Measurements from ENCODE around the gene SMPD2. TPM values are rescaled to one million over a fixed set of nuclear protein-coding genes. Genes with fewer than 3 reads are reported as not detected.

SMPD2 gene
- total and polyA plus RNA-seq, 4 donors, result 4.9 to 16.4 (median 8.3) TPM

GRCh38 chr6:109490713-109491112 is 50.2 kb downstream of the SMPD2 start:
- Histone ChIP-seq H3K4me1 (ENCODE audit: control insufficient read depth, insufficient read depth, low read length) (no peaks in the 10 kb centered on the region), H3K4me3 (ENCODE audit: low read depth, low read length) (no peak overlapping the region), H3K9me3 (ENCODE audit: control insufficient read depth, insufficient read depth, low read length) (no peaks in the 10 kb centered on the region), H3K27ac (ENCODE audit: low read depth, low read length) (no peak overlapping the region), H3K27me3 (ENCODE audit: control insufficient read depth, insufficient read depth, low read length) (no peaks in the 10 kb centered on the region), H3K36me3 (ENCODE audit: control insufficient read depth, insufficient read depth, low read length) (no peaks in the 10 kb centered on the region)
- WGBS (ENCODE audit: insufficient coverage), result no CpG with 5 or more reads among the region's 2 CpGs
- no peak for DNase-seq (ENCODE audit: low read depth in 4 of 6, low spot score in 6 of 6)

GRCh38 chr6:109491207-109491938 is 50.8 kb downstream of the SMPD2 start:
- Histone ChIP-seq H3K4me1 (ENCODE audit: control insufficient read depth, insufficient read depth, low read length) (no peaks in the 10 kb centered on the region), H3K36me3 (ENCODE audit: control insufficient read depth, insufficient read depth, low read length) (no peaks in the 10 kb centered on the region), H3K27me3 (ENCODE audit: control insufficient read depth, insufficient read depth, low read length) (no peaks in the 10 kb centered on the region), H3K4me3 (ENCODE audit: low read depth, low read length) (no peak overlapping the region), H3K9me3 (ENCODE audit: control insufficient read depth, insufficient read depth, low read length) (no peaks in the 10 kb centered on the region), H3K27ac (ENCODE audit: low read depth, low read length) (no peak overlapping the region)
- no CpG with 5 or more reads among the region's 5 CpGs for WGBS (ENCODE audit: insufficient coverage)
- no peak for DNase-seq (ENCODE audit: low read depth in 4 of 6, low spot score in 6 of 6)

Other genes starting within 250 kb of the SMPD2 start
- 100 to 1,000 TPM; 214 to 364 TPM for gene CD164, start 58.3 kb upstream of the SMPD2 start, total RNA-seq
- gene CD164, start 58.3 kb upstream of the SMPD2 start, polyA plus RNA-seq (ENCODE audit: insufficient read length in 2 of 2), result 10 to 100 TPM; 81.0 to 85.2 TPM
- 10 to 100 TPM; 15.1 to 15.3 TPM for gene PPIL6, start 96 bp upstream of the SMPD2 start, total RNA-seq
- 10 to 100 TPM; 12.8 to 17.0 TPM for gene PPIL6, start 96 bp upstream of the SMPD2 start, polyA plus RNA-seq (ENCODE audit: insufficient read length in 2 of 2)
- 10 to 100 TPM; 13.5 to 18.8 TPM for gene MICAL1, start 15.0 kb downstream of the SMPD2 start, total RNA-seq
- 10 to 100 TPM; 35.0 to 49.5 TPM for gene MICAL1, start 15.0 kb downstream of the SMPD2 start, polyA plus RNA-seq (ENCODE audit: insufficient read length in 2 of 2)
- gene ZBTB24, start 42.5 kb downstream of the SMPD2 start, total RNA-seq, result 10 to 100 TPM in 1 of 2 donors, 1 to 10 TPM in 1; 7.6 to 10.7 TPM
- 1 to 10 TPM; 6.5 to 7.1 TPM for gene ZBTB24, start 42.5 kb downstream of the SMPD2 start, polyA plus RNA-seq (ENCODE audit: insufficient read length in 2 of 2)

Data from spinal cord (tissue), 10 donors.